ENCODE data around the gene OR1S1. TPM values are rescaled to one million over a fixed set of nuclear protein-coding genes. Genes with fewer than 3 reads are reported as not detected.
"Not testable (repeated sequence)": the region's sequence is repeated elsewhere in the genome, so short reads cannot be mapped to it uniquely, and the experiment has no call there.

The OR1S1 gene
- not detected in 2 replicates for total RNA-seq

GRCh38 chr11:58212420-58212819, at the start of gene OR1S1:
Gene OR1S1 (plus strand): TSS chr11:58212720.
- intact Hi-C loops (cut with micrococcal nuclease) = not testable (repeated sequence)

- intact Hi-C loops (cut with micrococcal nuclease) = no loop called here
Observed at GRCh38 chr11:58164389-58164788, 48.1 kb upstream of the OR1S1 start.

- intact Hi-C loops (cut with micrococcal nuclease) = no loop called here
Observed at GRCh38 chr11:58164990-58165389, 47.5 kb upstream of the OR1S1 start.

- intact Hi-C loops (cut with micrococcal nuclease) = no loop called here
Observed at GRCh38 chr11:58165504-58166106, 46.9 kb upstream of the OR1S1 start.

- intact Hi-C loops (cut with micrococcal nuclease) = no loop called here
Observed at GRCh38 chr11:58177409-58178054, 35.0 kb upstream of the OR1S1 start.

GRCh38 chr11:58178444-58178843, 34.1 kb upstream of the OR1S1 start:
- intact Hi-C loops (cut with micrococcal nuclease) = no loop called here

GRCh38 chr11:58179648-58180047, 32.9 kb upstream of the OR1S1 start:
- intact Hi-C loops (cut with micrococcal nuclease) = no loop called here

- intact Hi-C loops (cut with micrococcal nuclease) = no loop called here
Observed at GRCh38 chr11:58186938-58187337, 25.6 kb upstream of the OR1S1 start.

GRCh38 chr11:58188770-58189169, 23.8 kb upstream of the OR1S1 start, which contains the start of gene OR9Q2:
Gene OR9Q2 (plus strand): TSS chr11:58189070. CDS start chr11:58190491, 1,421 bp downstream.
- intact Hi-C loops (cut with micrococcal nuclease) = no loop called here

GRCh38 chr11:58192229-58192628, 20.3 kb upstream of the OR1S1 start:
- intact Hi-C loops (cut with micrococcal nuclease) = no loop called here

GRCh38 chr11:58193391-58193790, 19.1 kb upstream of the OR1S1 start:
- intact Hi-C loops (cut with micrococcal nuclease) = no loop called here

- intact Hi-C loops (cut with micrococcal nuclease) = no loop called here
Observed at GRCh38 chr11:58195939-58196338, 16.6 kb upstream of the OR1S1 start.

GRCh38 chr11:58199271-58199670, 13.2 kb upstream of the OR1S1 start:
- intact Hi-C loops (cut with micrococcal nuclease) = no loop called here

GRCh38 chr11:58204042-58204441, 8.5 kb upstream of the OR1S1 start, which contains the start of gene OR1S2:
Gene OR1S2 (minus strand): TSS chr11:58204142. CDS start chr11:58204142, 0 bp downstream.
- intact Hi-C loops (cut with micrococcal nuclease) = no loop called here

- intact Hi-C loops (cut with micrococcal nuclease) = no loop called here
Observed at GRCh38 chr11:58216476-58216875, 4.0 kb downstream of the OR1S1 start.

- intact Hi-C loops (cut with micrococcal nuclease) = no loop called here
Observed at GRCh38 chr11:58222721-58223120, 10.2 kb downstream of the OR1S1 start.

GRCh38 chr11:58227956-58228615, 15.6 kb downstream of the OR1S1 start:
- intact Hi-C loops (cut with micrococcal nuclease) = no loop called here

- intact Hi-C loops (cut with micrococcal nuclease) = no loop called here
Observed at GRCh38 chr11:58243954-58244353, 31.4 kb downstream of the OR1S1 start.

- intact Hi-C loops (cut with micrococcal nuclease) = no loop called here
Observed at GRCh38 chr11:58254936-58255335, 42.4 kb downstream of the OR1S1 start.

GRCh38 chr11:58259983-58260382, 47.5 kb downstream of the OR1S1 start:
- intact Hi-C loops (cut with micrococcal nuclease) = no loop called here
